Ishikawa (cell line): ENCODE data around the gene PIP4K2A.

Source experiments
- CEBPB ChIP-seq: IDR thresholded peaks from 2 replicates; pipeline ENCODE4 v1.6.1; 2012
- CREB1 ChIP-seq: IDR thresholded peaks from 2 replicates; pipeline ENCODE4 v1.6.1; 2012; ENCODE audit warnings: low read depth
- EGR1 ChIP-seq: IDR thresholded peaks from 2 replicates; pipeline ENCODE4 v1.6.1; 2012
- EP300 ChIP-seq: IDR thresholded peaks from 2 replicates; pipeline ENCODE4 v1.6.1; 2012; ENCODE audit warnings: borderline replicate concordance
- FOXM1 ChIP-seq: IDR thresholded peaks from 2 replicates; pipeline ENCODE4 v1.6.1; 2012; ENCODE audit warnings: low read depth, borderline replicate concordance
- NFIC ChIP-seq: IDR thresholded peaks from 2 replicates; pipeline ENCODE4 v1.6.1; 2012
- RAD21 ChIP-seq: IDR thresholded peaks from 2 replicates; pipeline ENCODE4 v1.6.1; 2012; ENCODE audit warnings: low read depth
- REST ChIP-seq: IDR thresholded peaks from 2 replicates; pipeline ENCODE4 v1.6.1; 2012; ENCODE audit warnings: low read depth, mild to moderate bottlenecking
- TAF1 ChIP-seq: IDR thresholded peaks from 2 replicates; pipeline ENCODE4 v1.6.1; 2012; ENCODE audit warnings: low read depth, mild to moderate bottlenecking
- TCF12 ChIP-seq: IDR thresholded peaks from 2 replicates; pipeline ENCODE4 v1.6.1; 2012; ENCODE audit warnings: low read depth
- TEAD4 ChIP-seq: IDR thresholded peaks from 2 replicates; pipeline ENCODE4 v1.6.1; 2012
- YY1 ChIP-seq: IDR thresholded peaks from 2 replicates; pipeline ENCODE4 v1.6.1; 2012; ENCODE audit warnings: low read depth
- ZBTB7A ChIP-seq: IDR thresholded peaks from 2 replicates; pipeline ENCODE4 v1.6.1; 2012; ENCODE audit warnings: low read depth
- TF ChIP-seq, protein P1 (sequence below): IDR thresholded peaks from 2 replicates; pipeline ENCODE4 v1.6.1; 2012
- TF ChIP-seq, protein P2 (sequence below): IDR thresholded peaks from 2 replicates; pipeline ENCODE4 v1.6.1; 2012

PIP4K2A gene

DNA sequence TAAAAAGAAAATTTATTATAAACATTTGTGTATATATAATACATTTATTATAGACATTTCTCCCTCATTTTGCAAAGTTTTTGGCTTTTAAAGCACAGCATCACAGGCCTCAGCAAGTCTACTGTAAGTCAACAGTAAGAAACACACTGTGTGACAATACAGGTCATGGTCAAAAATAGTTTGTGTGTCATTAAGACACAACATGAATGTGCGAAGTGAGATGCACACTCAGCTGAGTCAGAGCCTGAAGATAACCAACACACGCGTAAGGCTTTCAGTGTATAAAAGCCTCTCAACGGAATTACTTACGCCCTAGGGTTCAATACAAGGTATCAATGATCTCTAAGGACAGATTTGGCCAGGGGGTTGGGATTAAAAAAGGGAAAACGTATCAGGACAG is 157.6 kb downstream of the PIP4K2A start:
- TF ChIP-seq REST (no peak), EGR1 (no peak), YY1 (no peak), RAD21 (no peak), NFIC (no peak)
- TF ChIP-seq, protein P1, sequence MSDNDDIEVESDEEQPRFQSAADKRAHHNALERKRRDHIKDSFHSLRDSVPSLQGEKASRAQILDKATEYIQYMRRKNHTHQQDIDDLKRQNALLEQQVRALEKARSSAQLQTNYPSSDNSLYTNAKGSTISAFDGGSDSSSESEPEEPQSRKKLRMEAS: no peak

DNA sequence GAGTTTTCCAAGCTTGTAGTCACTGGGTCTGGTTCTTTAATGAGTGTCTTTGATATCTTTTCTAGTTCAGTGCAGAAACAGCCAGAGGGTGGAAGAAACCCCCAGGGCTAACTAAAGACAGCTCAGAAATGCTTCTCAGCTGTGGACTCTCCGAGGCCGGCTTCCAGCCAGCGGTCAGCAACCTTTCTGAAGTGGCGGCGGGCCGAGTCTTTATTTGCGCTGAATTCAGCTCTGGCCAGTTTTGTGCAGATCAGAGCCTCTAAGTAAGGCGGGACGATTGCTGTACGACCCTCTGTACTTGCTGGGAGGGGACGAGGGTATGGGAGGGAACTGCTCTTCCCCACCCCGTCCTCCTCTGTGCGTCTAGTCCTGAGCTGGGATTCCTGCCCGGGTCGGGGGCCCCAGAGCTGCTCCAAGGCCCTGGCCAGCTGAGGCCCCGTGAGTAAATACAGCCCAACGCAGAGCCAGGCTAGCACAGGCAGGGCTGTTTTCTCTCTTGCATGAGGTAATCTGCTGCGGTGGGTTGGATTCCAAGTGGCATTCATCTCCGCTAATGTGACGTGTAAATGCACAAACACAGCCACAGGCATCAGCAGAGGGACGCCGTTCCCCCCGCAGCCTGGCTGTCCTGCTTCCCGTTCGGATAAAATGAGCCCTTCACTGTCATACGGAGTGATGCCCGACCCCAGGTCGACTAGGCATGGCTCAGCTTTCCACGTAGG is 159.8 kb downstream of the PIP4K2A start:
- no peak for TF ChIP-seq REST
- TF ChIP-seq TEAD4: no peak

GRCh38 chr10:22553452-22553995 is 160.9 kb downstream of the PIP4K2A start:
- TF ChIP-seq NFIC (no peak), FOXM1 (no peak), CEBPB (no peak), REST (no peak), YY1 (no peak), EGR1 (no peak), RAD21 (no peak), TEAD4 (no peak)
- TF ChIP-seq, protein P1: no peak

GRCh38 chr10:22552888-22553378 is 161.4 kb downstream of the PIP4K2A start:
- TF ChIP-seq TCF12 (no peak), TEAD4 (no peak), CEBPB (no peak), EGR1 (no peak), CREB1 (no peak), EP300 (no peak), FOXM1 (no peak), REST (no peak), NFIC (no peak), TAF1 (no peak), YY1 (no peak), ZBTB7A (no peak)
- TF ChIP-seq, protein P1: no peak
- TF ChIP-seq, protein P2, sequence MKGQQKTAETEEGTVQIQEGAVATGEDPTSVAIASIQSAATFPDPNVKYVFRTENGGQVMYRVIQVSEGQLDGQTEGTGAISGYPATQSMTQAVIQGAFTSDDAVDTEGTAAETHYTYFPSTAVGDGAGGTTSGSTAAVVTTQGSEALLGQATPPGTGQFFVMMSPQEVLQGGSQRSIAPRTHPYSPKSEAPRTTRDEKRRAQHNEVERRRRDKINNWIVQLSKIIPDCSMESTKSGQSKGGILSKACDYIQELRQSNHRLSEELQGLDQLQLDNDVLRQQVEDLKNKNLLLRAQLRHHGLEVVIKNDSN: no peak
